HEK293 (cell line): ENCODE data around the gene FOXB1.

Experiments
- GLI2 ChIP-seq: fragments of 450-650 bp; formaldehyde crosslinking; IDR thresholded peaks from 2 replicates; pipeline ENCODE4; 2017; ENCODE audit warnings: missing biosample characterization, missing genetic modification characterization, low read depth, borderline replicate concordance
- OSR2 ChIP-seq: fragments of 450-650 bp; formaldehyde crosslinking; IDR thresholded peaks from 2 replicates; pipeline ENCODE4 v1.5.1; 2016; ENCODE audit warnings: missing biosample characterization, missing genetic modification characterization
- ZBTB1 ChIP-seq: fragments of 450-650 bp; formaldehyde crosslinking; IDR thresholded peaks from 2 replicates; pipeline ENCODE4 v1.5.1; 2016; ENCODE audit warnings: missing biosample characterization, missing genetic modification characterization
- ZBTB48 ChIP-seq: fragments of 450-650 bp; formaldehyde crosslinking; IDR thresholded peaks from 2 replicates; pipeline ENCODE4 v1.5.1; 2016; ENCODE audit warnings: missing biosample characterization, missing genetic modification characterization
- ZNF311 ChIP-seq: fragments of 450-650 bp; formaldehyde crosslinking; IDR thresholded peaks from 2 replicates; pipeline ENCODE4 v1.5.1; 2017; ENCODE audit warnings: missing biosample characterization, missing genetic modification characterization, borderline replicate concordance
- ZNF341 ChIP-seq: fragments of 450-650 bp; formaldehyde crosslinking; IDR thresholded peaks from 2 replicates; pipeline ENCODE4; 2016; ENCODE audit warnings: low read depth, missing biosample characterization, missing genetic modification characterization
- ZNF624 ChIP-seq: fragments of 450-650 bp; formaldehyde crosslinking; IDR thresholded peaks from 2 replicates; pipeline ENCODE4 v1.5.1; 2017; ENCODE audit warnings: missing biosample characterization, missing genetic modification characterization
- ZNF701 ChIP-seq: fragments of 450-650 bp; formaldehyde crosslinking; IDR thresholded peaks from 2 replicates; pipeline ENCODE4 v1.5.1; 2016; ENCODE audit warnings: missing biosample characterization, missing genetic modification characterization
- ZNF830 ChIP-seq: fragments of 450-650 bp; IDR thresholded peaks from 2 replicates; pipeline ENCODE4 v1.5.0; 2018; ENCODE audit warnings: missing biosample characterization, missing genetic modification characterization, low read depth, mild to moderate bottlenecking, moderate library complexity
- ZSCAN16 ChIP-seq: fragments of 450-650 bp; formaldehyde crosslinking; IDR thresholded peaks from 2 replicates; pipeline ENCODE4 v1.5.1; 2016; ENCODE audit warnings: missing biosample characterization, missing genetic modification characterization
- ZXDB ChIP-seq: fragments of 450-650 bp; formaldehyde crosslinking; IDR thresholded peaks from 2 replicates; pipeline ENCODE4 v1.5.1; 2016; ENCODE audit warnings: missing biosample characterization, missing genetic modification characterization
- TF ChIP-seq, protein P1 (sequence below): fragments of 450-650 bp; formaldehyde crosslinking; IDR thresholded peaks from 2 replicates; pipeline ENCODE4 v1.5.1; 2017; ENCODE audit warnings: missing biosample characterization, missing genetic modification characterization
- TF ChIP-seq, protein P2 (sequence below): fragments of 450-650 bp; formaldehyde crosslinking; IDR thresholded peaks from 2 replicates; pipeline ENCODE4 v1.5.1; 2016; ENCODE audit warnings: missing biosample characterization, missing genetic modification characterization, borderline replicate concordance
- TF ChIP-seq, protein P3 (sequence below): fragments of 450-650 bp; formaldehyde crosslinking; IDR thresholded peaks from 2 replicates; pipeline ENCODE4 v1.5.1; 2017; ENCODE audit warnings: missing biosample characterization, missing genetic modification characterization
- TF ChIP-seq, protein P4 (sequence below): fragments of 450-650 bp; formaldehyde crosslinking; IDR thresholded peaks from 2 replicates; pipeline ENCODE4 v1.5.1; 2016; ENCODE audit warnings: missing biosample characterization, missing genetic modification characterization
- TF ChIP-seq, protein P5 (sequence below): fragments of 450-650 bp; formaldehyde crosslinking; IDR thresholded peaks from 2 replicates; pipeline ENCODE4 v1.5.1; 2017; ENCODE audit warnings: missing biosample characterization, missing genetic modification characterization
- TF ChIP-seq, protein P6 (sequence below): fragments of 450-650 bp; formaldehyde crosslinking; IDR thresholded peaks from 2 replicates; pipeline ENCODE4 v1.5.1; 2016; ENCODE audit warnings: missing biosample characterization, missing genetic modification characterization
- TF ChIP-seq, protein P7 (sequence below): fragments of 450-650 bp; formaldehyde crosslinking; optimal IDR thresholded peaks from 2 replicates; pipeline ENCODE3; 2016; ENCODE audit warnings: missing biosample characterization, mild to moderate bottlenecking, missing genetic modification characterization
- TF ChIP-seq, protein P8 (sequence below): fragments of 450-650 bp; formaldehyde crosslinking; IDR thresholded peaks from 2 replicates; pipeline ENCODE4 v1.5.1; 2016; ENCODE audit warnings: missing biosample characterization, missing genetic modification characterization, borderline replicate concordance
- TF ChIP-seq, protein P9 (sequence below): fragments of 450-650 bp; formaldehyde crosslinking; IDR thresholded peaks from 2 replicates; pipeline ENCODE4 v1.5.1; 2016; ENCODE audit warnings: missing biosample characterization, missing genetic modification characterization

The FOXB1 gene

DNA sequence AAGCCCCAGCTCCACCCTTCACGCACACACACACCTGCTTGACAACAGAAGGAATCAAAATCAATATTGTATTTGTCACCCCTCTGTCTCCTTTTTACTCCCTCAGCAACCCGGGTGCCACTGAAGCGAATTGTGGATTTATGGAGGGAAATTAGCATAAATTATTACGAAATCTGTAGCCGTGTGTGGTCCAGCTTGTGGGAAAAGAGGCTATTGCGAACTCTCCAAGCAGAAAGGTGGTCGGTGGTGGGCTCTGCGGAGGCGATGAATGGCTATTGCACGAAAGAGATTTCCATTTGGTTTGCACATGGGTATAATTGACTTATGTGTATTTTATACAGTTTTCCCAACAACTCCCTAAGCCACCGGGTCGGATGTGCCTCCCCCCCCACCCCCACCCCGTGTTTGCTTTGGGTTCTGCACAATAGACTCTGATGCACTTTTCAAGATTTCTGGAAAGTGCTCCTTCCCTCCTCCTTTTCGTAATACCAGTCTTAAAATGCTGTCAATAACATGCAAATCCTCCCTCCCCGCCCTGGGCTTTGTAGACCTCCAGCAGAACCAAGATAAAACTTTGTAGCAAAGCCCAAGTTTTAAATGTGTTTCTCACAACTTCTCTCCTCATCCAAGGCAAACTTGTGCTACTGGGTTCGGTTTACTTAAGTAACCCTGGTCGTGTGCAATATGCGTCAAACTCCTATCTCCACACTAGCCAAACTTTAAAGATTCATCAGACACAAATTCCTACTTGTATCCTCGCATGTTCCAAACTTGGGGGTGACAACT is 3.1 kb upstream of the FOXB1 start (continued):
- no peak for TF ChIP-seq ZBTB48
- TF ChIP-seq, protein P1, sequence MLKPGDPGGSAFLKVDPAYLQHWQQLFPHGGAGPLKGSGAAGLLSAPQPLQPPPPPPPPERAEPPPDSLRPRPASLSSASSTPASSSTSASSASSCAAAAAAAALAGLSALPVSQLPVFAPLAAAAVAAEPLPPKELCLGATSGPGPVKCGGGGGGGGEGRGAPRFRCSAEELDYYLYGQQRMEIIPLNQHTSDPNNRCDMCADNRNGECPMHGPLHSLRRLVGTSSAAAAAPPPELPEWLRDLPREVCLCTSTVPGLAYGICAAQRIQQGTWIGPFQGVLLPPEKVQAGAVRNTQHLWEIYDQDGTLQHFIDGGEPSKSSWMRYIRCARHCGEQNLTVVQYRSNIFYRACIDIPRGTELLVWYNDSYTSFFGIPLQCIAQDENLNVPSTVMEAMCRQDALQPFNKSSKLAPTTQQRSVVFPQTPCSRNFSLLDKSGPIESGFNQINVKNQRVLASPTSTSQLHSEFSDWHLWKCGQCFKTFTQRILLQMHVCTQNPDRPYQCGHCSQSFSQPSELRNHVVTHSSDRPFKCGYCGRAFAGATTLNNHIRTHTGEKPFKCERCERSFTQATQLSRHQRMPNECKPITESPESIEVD (tag by site-specific recombination), result peak; percentile 30; the same call in 1 of the 2 replicates
- peak; percentile 84 for TF ChIP-seq OSR2 (tag by site-specific recombination)
- TF ChIP-seq, protein P2, sequence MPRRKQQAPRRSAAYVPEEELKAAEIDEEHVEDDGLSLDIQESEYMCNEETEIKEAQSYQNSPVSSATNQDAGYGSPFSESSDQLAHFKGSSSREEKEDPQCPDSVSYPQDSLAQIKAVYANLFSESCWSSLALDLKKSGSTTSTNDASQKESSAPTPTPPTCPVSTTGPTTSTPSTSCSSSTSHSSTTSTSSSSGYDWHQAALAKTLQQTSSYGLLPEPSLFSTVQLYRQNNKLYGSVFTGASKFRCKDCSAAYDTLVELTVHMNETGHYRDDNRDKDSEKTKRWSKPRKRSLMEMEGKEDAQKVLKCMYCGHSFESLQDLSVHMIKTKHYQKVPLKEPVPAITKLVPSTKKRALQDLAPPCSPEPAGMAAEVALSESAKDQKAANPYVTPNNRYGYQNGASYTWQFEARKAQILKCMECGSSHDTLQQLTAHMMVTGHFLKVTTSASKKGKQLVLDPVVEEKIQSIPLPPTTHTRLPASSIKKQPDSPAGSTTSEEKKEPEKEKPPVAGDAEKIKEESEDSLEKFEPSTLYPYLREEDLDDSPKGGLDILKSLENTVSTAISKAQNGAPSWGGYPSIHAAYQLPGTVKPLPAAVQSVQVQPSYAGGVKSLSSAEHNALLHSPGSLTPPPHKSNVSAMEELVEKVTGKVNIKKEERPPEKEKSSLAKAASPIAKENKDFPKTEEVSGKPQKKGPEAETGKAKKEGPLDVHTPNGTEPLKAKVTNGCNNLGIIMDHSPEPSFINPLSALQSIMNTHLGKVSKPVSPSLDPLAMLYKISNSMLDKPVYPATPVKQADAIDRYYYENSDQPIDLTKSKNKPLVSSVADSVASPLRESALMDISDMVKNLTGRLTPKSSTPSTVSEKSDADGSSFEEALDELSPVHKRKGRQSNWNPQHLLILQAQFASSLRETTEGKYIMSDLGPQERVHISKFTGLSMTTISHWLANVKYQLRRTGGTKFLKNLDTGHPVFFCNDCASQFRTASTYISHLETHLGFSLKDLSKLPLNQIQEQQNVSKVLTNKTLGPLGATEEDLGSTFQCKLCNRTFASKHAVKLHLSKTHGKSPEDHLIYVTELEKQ (tag by site-specific recombination), result no peak
- TF ChIP-seq ZNF701 (tag by site-specific recombination), result no peak
- TF ChIP-seq, protein P3, sequence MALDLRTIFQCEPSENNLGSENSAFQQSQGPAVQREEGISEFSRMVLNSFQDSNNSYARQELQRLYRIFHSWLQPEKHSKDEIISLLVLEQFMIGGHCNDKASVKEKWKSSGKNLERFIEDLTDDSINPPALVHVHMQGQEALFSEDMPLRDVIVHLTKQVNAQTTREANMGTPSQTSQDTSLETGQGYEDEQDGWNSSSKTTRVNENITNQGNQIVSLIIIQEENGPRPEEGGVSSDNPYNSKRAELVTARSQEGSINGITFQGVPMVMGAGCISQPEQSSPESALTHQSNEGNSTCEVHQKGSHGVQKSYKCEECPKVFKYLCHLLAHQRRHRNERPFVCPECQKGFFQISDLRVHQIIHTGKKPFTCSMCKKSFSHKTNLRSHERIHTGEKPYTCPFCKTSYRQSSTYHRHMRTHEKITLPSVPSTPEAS (tag by site-specific recombination), result no peak
- TF ChIP-seq GLI2 (tag by site-specific recombination), result no peak
- TF ChIP-seq ZBTB1 (tag by site-specific recombination), result no peak
- TF ChIP-seq ZXDB (tag by site-specific recombination), result no peak; the same call in 1 of the 2 replicates
- no peak for TF ChIP-seq ZNF830
- TF ChIP-seq, protein P4, sequence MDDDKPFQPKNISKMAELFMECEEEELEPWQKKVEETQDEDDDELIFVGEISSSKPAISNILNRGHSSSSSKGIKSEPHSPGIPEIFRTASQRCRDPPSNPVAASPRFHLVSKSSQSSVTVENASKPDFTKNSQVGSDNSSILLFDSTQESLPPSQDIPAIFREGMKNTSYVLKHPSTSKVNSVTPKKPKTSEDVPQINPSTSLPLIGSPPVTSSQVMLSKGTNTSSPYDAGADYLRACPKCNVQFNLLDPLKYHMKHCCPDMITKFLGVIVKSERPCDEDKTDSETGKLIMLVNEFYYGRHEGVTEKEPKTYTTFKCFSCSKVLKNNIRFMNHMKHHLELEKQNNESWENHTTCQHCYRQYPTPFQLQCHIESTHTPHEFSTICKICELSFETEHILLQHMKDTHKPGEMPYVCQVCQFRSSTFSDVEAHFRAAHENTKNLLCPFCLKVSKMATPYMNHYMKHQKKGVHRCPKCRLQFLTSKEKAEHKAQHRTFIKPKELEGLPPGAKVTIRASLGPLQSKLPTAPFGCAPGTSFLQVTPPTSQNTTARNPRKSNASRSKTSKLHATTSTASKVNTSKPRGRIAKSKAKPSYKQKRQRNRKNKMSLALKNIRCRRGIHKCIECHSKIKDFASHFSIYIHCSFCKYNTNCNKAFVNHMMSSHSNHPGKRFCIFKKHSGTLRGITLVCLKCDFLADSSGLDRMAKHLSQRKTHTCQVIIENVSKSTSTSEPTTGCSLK (tag by site-specific recombination), result no peak
- TF ChIP-seq ZNF341 (tag by site-specific recombination), result 0 out of 2 replicates have a peak, but pooled peaks have one; percentile 29
- TF ChIP-seq, protein P5, sequence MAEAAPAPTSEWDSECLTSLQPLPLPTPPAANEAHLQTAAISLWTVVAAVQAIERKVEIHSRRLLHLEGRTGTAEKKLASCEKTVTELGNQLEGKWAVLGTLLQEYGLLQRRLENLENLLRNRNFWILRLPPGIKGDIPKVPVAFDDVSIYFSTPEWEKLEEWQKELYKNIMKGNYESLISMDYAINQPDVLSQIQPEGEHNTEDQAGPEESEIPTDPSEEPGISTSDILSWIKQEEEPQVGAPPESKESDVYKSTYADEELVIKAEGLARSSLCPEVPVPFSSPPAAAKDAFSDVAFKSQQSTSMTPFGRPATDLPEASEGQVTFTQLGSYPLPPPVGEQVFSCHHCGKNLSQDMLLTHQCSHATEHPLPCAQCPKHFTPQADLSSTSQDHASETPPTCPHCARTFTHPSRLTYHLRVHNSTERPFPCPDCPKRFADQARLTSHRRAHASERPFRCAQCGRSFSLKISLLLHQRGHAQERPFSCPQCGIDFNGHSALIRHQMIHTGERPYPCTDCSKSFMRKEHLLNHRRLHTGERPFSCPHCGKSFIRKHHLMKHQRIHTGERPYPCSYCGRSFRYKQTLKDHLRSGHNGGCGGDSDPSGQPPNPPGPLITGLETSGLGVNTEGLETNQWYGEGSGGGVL (tag by site-specific recombination), result no peak
- TF ChIP-seq ZNF311, result no peak
- TF ChIP-seq, protein P6, sequence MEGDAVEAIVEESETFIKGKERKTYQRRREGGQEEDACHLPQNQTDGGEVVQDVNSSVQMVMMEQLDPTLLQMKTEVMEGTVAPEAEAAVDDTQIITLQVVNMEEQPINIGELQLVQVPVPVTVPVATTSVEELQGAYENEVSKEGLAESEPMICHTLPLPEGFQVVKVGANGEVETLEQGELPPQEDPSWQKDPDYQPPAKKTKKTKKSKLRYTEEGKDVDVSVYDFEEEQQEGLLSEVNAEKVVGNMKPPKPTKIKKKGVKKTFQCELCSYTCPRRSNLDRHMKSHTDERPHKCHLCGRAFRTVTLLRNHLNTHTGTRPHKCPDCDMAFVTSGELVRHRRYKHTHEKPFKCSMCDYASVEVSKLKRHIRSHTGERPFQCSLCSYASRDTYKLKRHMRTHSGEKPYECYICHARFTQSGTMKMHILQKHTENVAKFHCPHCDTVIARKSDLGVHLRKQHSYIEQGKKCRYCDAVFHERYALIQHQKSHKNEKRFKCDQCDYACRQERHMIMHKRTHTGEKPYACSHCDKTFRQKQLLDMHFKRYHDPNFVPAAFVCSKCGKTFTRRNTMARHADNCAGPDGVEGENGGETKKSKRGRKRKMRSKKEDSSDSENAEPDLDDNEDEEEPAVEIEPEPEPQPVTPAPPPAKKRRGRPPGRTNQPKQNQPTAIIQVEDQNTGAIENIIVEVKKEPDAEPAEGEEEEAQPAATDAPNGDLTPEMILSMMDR (tag by site-specific recombination), result peak; percentile 42; the same call in 1 of the 2 replicates
- TF ChIP-seq, protein P7, sequence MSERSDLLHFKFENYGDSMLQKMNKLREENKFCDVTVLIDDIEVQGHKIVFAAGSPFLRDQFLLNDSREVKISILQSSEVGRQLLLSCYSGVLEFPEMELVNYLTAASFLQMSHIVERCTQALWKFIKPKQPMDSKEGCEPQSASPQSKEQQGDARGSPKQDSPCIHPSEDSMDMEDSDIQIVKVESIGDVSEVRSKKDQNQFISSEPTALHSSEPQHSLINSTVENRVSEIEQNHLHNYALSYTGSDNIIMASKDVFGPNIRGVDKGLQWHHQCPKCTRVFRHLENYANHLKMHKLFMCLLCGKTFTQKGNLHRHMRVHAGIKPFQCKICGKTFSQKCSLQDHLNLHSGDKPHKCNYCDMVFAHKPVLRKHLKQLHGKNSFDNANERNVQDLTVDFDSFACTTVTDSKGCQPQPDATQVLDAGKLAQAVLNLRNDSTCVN (tag by site-specific recombination), result no peak
- TF ChIP-seq ZSCAN16, result no peak
- TF ChIP-seq ZNF624 (tag by site-specific recombination), result no peak
- TF ChIP-seq, protein P8, sequence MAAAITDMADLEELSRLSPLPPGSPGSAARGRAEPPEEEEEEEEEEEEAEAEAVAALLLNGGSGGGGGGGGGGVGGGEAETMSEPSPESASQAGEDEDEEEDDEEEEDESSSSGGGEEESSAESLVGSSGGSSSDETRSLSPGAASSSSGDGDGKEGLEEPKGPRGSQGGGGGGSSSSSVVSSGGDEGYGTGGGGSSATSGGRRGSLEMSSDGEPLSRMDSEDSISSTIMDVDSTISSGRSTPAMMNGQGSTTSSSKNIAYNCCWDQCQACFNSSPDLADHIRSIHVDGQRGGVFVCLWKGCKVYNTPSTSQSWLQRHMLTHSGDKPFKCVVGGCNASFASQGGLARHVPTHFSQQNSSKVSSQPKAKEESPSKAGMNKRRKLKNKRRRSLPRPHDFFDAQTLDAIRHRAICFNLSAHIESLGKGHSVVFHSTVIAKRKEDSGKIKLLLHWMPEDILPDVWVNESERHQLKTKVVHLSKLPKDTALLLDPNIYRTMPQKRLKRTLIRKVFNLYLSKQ (tag by site-specific recombination), result no peak
- TF ChIP-seq, protein P9, sequence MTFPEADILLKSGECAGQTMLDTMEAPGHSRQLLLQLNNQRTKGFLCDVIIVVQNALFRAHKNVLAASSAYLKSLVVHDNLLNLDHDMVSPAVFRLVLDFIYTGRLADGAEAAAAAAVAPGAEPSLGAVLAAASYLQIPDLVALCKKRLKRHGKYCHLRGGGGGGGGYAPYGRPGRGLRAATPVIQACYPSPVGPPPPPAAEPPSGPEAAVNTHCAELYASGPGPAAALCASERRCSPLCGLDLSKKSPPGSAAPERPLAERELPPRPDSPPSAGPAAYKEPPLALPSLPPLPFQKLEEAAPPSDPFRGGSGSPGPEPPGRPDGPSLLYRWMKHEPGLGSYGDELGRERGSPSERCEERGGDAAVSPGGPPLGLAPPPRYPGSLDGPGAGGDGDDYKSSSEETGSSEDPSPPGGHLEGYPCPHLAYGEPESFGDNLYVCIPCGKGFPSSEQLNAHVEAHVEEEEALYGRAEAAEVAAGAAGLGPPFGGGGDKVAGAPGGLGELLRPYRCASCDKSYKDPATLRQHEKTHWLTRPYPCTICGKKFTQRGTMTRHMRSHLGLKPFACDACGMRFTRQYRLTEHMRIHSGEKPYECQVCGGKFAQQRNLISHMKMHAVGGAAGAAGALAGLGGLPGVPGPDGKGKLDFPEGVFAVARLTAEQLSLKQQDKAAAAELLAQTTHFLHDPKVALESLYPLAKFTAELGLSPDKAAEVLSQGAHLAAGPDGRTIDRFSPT, result no peak
